Measurements from ENCODE around the gene MACC1.

MACC1 gene

GRCh38 chr7:20238194-20238753 lies 21.1 kb upstream of the MACC1 start:
- H4K12ac ChIP-seq (ENCODE audit: low read depth, low read length): no peak overlapping the region
- no peak overlapping the region for H3K27ac ChIP-seq (ENCODE audit: low read depth, low read length)
- H4K91ac ChIP-seq (ENCODE audit: low read depth, low read length): no peak overlapping the region
- H3K9me3 ChIP-seq (ENCODE audit: insufficient read depth, low read depth, low read length): peaks cover 1% of the 10 kb centered on the region
- H3K9ac ChIP-seq (ENCODE audit: low read length): no peak overlapping the region
- no peak overlapping the region for H3K18ac ChIP-seq (ENCODE audit: low read length)
- H3K14ac ChIP-seq (ENCODE audit: low read length): no peak overlapping the region
- H2BK120ac ChIP-seq (ENCODE audit: insufficient read depth, low read length, poor library complexity): no peak overlapping the region
- no peak overlapping the region for H2AK5ac ChIP-seq (ENCODE audit: low read length)
- no peak overlapping the region for H4K8ac ChIP-seq (ENCODE audit: low read depth, low read length)
- H2BK5ac ChIP-seq (ENCODE audit: low read depth, low read length, poor library complexity): no peak overlapping the region
- no peak overlapping the region for H3K4ac ChIP-seq (ENCODE audit: low read depth, low read length)
- H3K27me3 ChIP-seq (ENCODE audit: insufficient read depth, low read length): no peaks in the 10 kb centered on the region
- H3K4me2 ChIP-seq (ENCODE audit: low read length): no peak overlapping the region
- H3K23ac ChIP-seq (ENCODE audit: low read length): no peak overlapping the region
- H2AFZ ChIP-seq (ENCODE audit: insufficient read depth, low read length, poor library complexity): no peak overlapping the region
- H2BK12ac ChIP-seq (ENCODE audit: low read length): no peak overlapping the region
- peaks cover 0 to 2% of the 10 kb centered on the region in 2 experiments for H3K4me1 ChIP-seq (ENCODE audit: control insufficient read depth in 1 of 2, insufficient read depth in 2 of 2, low read length in 2 of 2)
- WGBS (ENCODE audit: extremely low coverage, insufficient coverage, insufficient read length): no CpG with 5 or more reads among the region's 7 CpGs
- H3K36me3 ChIP-seq (ENCODE audit: control insufficient read depth in 1 of 2, insufficient read depth in 2 of 2, low read length in 2 of 2): no peaks in the 10 kb centered on the region
- DNase-seq: no peak
- peaks cover 2% of the 10 kb centered on the region for H3K79me1 ChIP-seq (ENCODE audit: low read length)
- no peak overlapping the region for H3K4me3 ChIP-seq (ENCODE audit: low read depth, low read length)
- no peaks in the 10 kb centered on the region for H3K79me2 ChIP-seq (ENCODE audit: control insufficient read depth, insufficient read depth, low read length, poor library complexity)

- H3K4me2 ChIP-seq (ENCODE audit: low read length): no peak overlapping the region
- DNase-seq: no peak
Measured at GRCh38 chr7:20237464-20238193, 20.4 kb upstream of the MACC1 start.

GRCh38 chr7:20236790-20237189 lies 19.6 kb upstream of the MACC1 start:
- H3K79me2 ChIP-seq (ENCODE audit: control insufficient read depth, insufficient read depth, low read length, poor library complexity): no peaks in the 10 kb centered on the region
- no peak overlapping the region for H2AK5ac ChIP-seq (ENCODE audit: low read length)
- H3K18ac ChIP-seq (ENCODE audit: low read length): no peak overlapping the region
- H4K8ac ChIP-seq (ENCODE audit: low read depth, low read length): no peak overlapping the region
- H2BK120ac ChIP-seq (ENCODE audit: insufficient read depth, low read length, poor library complexity): no peak overlapping the region
- H3K9me3 ChIP-seq (ENCODE audit: insufficient read depth, low read depth, low read length): peaks cover 1% of the 10 kb centered on the region
- H3K27me3 ChIP-seq (ENCODE audit: insufficient read depth, low read length): no peaks in the 10 kb centered on the region
- no peak overlapping the region for H2BK5ac ChIP-seq (ENCODE audit: low read depth, low read length, poor library complexity)
- no peak overlapping the region for H3K4me3 ChIP-seq (ENCODE audit: low read depth, low read length)
- no peak overlapping the region for H3K9ac ChIP-seq (ENCODE audit: low read length)
- no peak overlapping the region for H3K14ac ChIP-seq (ENCODE audit: low read length)
- no peak overlapping the region for H2BK12ac ChIP-seq (ENCODE audit: low read length)
- no peak overlapping the region for H3K23ac ChIP-seq (ENCODE audit: low read length)
- no peak overlapping the region for H3K4me2 ChIP-seq (ENCODE audit: low read length)
- peak; percentile 3 to 56 for DNase-seq
- H3K79me1 ChIP-seq (ENCODE audit: low read length): peaks cover 2% of the 10 kb centered on the region
- no peak overlapping the region for H3K4ac ChIP-seq (ENCODE audit: low read depth, low read length)
- H3K4me1 ChIP-seq (ENCODE audit: control insufficient read depth in 1 of 2, insufficient read depth in 2 of 2, low read length in 2 of 2): peaks cover 0 to 2% of the 10 kb centered on the region in 2 experiments
- no peak overlapping the region for H2AFZ ChIP-seq (ENCODE audit: insufficient read depth, low read length, poor library complexity)
- no peak overlapping the region for H4K12ac ChIP-seq (ENCODE audit: low read depth, low read length)
- no peak overlapping the region for H4K91ac ChIP-seq (ENCODE audit: low read depth, low read length)
- no peak overlapping the region for H3K27ac ChIP-seq (ENCODE audit: low read depth, low read length)
- no peaks in the 10 kb centered on the region for H3K36me3 ChIP-seq (ENCODE audit: control insufficient read depth in 1 of 2, insufficient read depth in 2 of 2, low read length in 2 of 2)

More at GRCh38 chr7:20237464-20238193, 20.4 kb upstream of the MACC1 start:
- Histone ChIP-seq H2AFZ (ENCODE audit: insufficient read depth, low read length, poor library complexity) (no peak overlapping the region), H3K14ac (ENCODE audit: low read length) (no peak overlapping the region), H4K12ac (ENCODE audit: low read depth, low read length) (no peak overlapping the region), H3K27ac (ENCODE audit: low read depth, low read length) (no peak overlapping the region), H3K79me1 (ENCODE audit: low read length) (peaks cover 2% of the 10 kb centered on the region), H3K9me3 (ENCODE audit: insufficient read depth, low read depth, low read length) (peaks cover 1% of the 10 kb centered on the region), H2BK5ac (ENCODE audit: low read depth, low read length, poor library complexity) (no peak overlapping the region), H3K23ac (ENCODE audit: low read length) (no peak overlapping the region), H3K36me3 (ENCODE audit: control insufficient read depth in 1 of 2, insufficient read depth in 2 of 2, low read length in 2 of 2) (no peaks in the 10 kb centered on the region), H4K91ac (ENCODE audit: low read depth, low read length) (no peak overlapping the region), H4K8ac (ENCODE audit: low read depth, low read length) (no peak overlapping the region), H2AK5ac (ENCODE audit: low read length) (no peak overlapping the region), H3K4me3 (ENCODE audit: low read depth, low read length) (no peak overlapping the region), H2BK120ac (ENCODE audit: insufficient read depth, low read length, poor library complexity) (no peak overlapping the region), H3K27me3 (ENCODE audit: insufficient read depth, low read length) (no peaks in the 10 kb centered on the region), H3K4me1 (ENCODE audit: control insufficient read depth in 1 of 2, insufficient read depth in 2 of 2, low read length in 2 of 2) (peaks cover 0 to 2% of the 10 kb centered on the region in 2 experiments), H3K9ac (ENCODE audit: low read length) (no peak overlapping the region), H3K18ac (ENCODE audit: low read length) (no peak overlapping the region), H3K79me2 (ENCODE audit: control insufficient read depth, insufficient read depth, low read length, poor library complexity) (no peaks in the 10 kb centered on the region), H2BK12ac (ENCODE audit: low read length) (no peak overlapping the region), H3K4ac (ENCODE audit: low read depth, low read length) (no peak overlapping the region)
- no CpG with 5 or more reads among the region's 2 CpGs for WGBS (ENCODE audit: extremely low coverage, insufficient coverage, insufficient read length)

GRCh38 chr7:20236043-20236442 lies 18.9 kb upstream of the MACC1 start:
- H3K79me1 ChIP-seq (ENCODE audit: low read length): no peaks in the 10 kb centered on the region
- H2AFZ ChIP-seq (ENCODE audit: insufficient read depth, low read length, poor library complexity): no peak overlapping the region
- H2BK120ac ChIP-seq (ENCODE audit: insufficient read depth, low read length, poor library complexity): no peak overlapping the region
- no peak overlapping the region for H4K12ac ChIP-seq (ENCODE audit: low read depth, low read length)
- no peak overlapping the region for H3K4ac ChIP-seq (ENCODE audit: low read depth, low read length)
- no peak overlapping the region for H3K18ac ChIP-seq (ENCODE audit: low read length)
- no peak overlapping the region for H4K91ac ChIP-seq (ENCODE audit: low read depth, low read length)
- peaks cover 1% of the 10 kb centered on the region for H3K9me3 ChIP-seq (ENCODE audit: insufficient read depth, low read depth, low read length)
- H3K14ac ChIP-seq (ENCODE audit: low read length): no peak overlapping the region
- H3K9ac ChIP-seq (ENCODE audit: low read length): no peak overlapping the region
- no peaks in the 10 kb centered on the region for H3K27me3 ChIP-seq (ENCODE audit: insufficient read depth, low read length)
- H2BK5ac ChIP-seq (ENCODE audit: low read depth, low read length, poor library complexity): no peak overlapping the region
- no peaks in the 10 kb centered on the region for H3K4me1 ChIP-seq (ENCODE audit: control insufficient read depth in 1 of 2, insufficient read depth in 2 of 2, low read length in 2 of 2)
- H3K27ac ChIP-seq (ENCODE audit: low read depth, low read length): no peak overlapping the region
- no peak overlapping the region for H3K4me3 ChIP-seq (ENCODE audit: low read depth, low read length)
- WGBS (ENCODE audit: extremely low coverage, insufficient coverage, insufficient read length): no CpG with 5 or more reads among the region's 6 CpGs
- H4K8ac ChIP-seq (ENCODE audit: low read depth, low read length): no peak overlapping the region
- no peak overlapping the region for H2BK12ac ChIP-seq (ENCODE audit: low read length)
- no peaks in the 10 kb centered on the region for H3K79me2 ChIP-seq (ENCODE audit: control insufficient read depth, insufficient read depth, low read length, poor library complexity)
- no peak overlapping the region for H2AK5ac ChIP-seq (ENCODE audit: low read length)
- no peaks in the 10 kb centered on the region for H3K36me3 ChIP-seq (ENCODE audit: control insufficient read depth in 1 of 2, insufficient read depth in 2 of 2, low read length in 2 of 2)
- H3K23ac ChIP-seq (ENCODE audit: low read length): no peak overlapping the region
- H3K4me2 ChIP-seq (ENCODE audit: low read length): no peak overlapping the region
- DNase-seq: no peak
